Measurements from ENCODE around the gene CCNDBP1. TPM values are rescaled to one million over a fixed set of nuclear protein-coding genes. Genes with fewer than 3 reads are reported as not detected.

Gene CCNDBP1
- total and polyA plus RNA-seq, 7 donors: 34.9 to 79.2 (median 41.1) TPM

DNA sequence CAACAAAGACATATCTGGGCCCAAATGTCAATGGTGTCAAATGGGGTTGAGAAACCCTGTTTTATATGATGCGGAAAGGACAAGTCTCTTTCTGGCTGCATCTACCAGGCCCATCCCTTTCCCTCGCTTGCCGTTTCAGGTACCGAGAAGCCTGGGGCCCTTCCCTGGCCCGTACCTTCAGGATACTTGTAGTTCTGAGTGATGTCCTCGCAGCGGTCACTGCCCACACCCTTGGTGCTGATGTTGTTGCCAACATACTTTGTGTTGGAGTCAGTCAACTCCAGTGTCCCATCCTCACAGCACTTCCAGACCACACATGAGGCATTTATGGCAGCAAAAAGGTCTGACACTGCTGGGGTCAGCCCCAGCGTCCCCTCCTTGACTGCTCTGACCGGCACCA is 21.8 kb downstream of the CCNDBP1 start:
- H3K27me3 ChIP-seq (ENCODE audit: insufficient read depth in 3 of 3, low read length in 2 of 3): peaks cover 0 to 5% (median 0%) of the 10 kb centered on the region in 3 donors
- H3K4me1 ChIP-seq: no peaks in the 10 kb centered on the region
- H3K9me3 ChIP-seq: no peaks in the 10 kb centered on the region
- TF ChIP-seq, protein P1, sequence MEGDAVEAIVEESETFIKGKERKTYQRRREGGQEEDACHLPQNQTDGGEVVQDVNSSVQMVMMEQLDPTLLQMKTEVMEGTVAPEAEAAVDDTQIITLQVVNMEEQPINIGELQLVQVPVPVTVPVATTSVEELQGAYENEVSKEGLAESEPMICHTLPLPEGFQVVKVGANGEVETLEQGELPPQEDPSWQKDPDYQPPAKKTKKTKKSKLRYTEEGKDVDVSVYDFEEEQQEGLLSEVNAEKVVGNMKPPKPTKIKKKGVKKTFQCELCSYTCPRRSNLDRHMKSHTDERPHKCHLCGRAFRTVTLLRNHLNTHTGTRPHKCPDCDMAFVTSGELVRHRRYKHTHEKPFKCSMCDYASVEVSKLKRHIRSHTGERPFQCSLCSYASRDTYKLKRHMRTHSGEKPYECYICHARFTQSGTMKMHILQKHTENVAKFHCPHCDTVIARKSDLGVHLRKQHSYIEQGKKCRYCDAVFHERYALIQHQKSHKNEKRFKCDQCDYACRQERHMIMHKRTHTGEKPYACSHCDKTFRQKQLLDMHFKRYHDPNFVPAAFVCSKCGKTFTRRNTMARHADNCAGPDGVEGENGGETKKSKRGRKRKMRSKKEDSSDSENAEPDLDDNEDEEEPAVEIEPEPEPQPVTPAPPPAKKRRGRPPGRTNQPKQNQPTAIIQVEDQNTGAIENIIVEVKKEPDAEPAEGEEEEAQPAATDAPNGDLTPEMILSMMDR (IDR thresholded peaks at IDR 0.05): no peak
- no peaks in the 10 kb centered on the region for H3K36me3 ChIP-seq (ENCODE audit: insufficient read depth in 1 of 2, low read depth in 1 of 2)
- DNase-seq: no peak
- ATAC-seq: no peak
- no peak overlapping the region for H3K4me3 ChIP-seq
- WGBS, 3 donors: 86 to 92% (median 89%) methylated on average over 9 of the region's 9 CpGs
- no peak overlapping the region for H3K27ac ChIP-seq
- intact Hi-C loops (cut with DNase I): loop anchor here in 1 of 2 donors (10.0 kb wide), 1 partner anchor 502 kb away; no protein-coding TSS in a partner anchor

DNA sequence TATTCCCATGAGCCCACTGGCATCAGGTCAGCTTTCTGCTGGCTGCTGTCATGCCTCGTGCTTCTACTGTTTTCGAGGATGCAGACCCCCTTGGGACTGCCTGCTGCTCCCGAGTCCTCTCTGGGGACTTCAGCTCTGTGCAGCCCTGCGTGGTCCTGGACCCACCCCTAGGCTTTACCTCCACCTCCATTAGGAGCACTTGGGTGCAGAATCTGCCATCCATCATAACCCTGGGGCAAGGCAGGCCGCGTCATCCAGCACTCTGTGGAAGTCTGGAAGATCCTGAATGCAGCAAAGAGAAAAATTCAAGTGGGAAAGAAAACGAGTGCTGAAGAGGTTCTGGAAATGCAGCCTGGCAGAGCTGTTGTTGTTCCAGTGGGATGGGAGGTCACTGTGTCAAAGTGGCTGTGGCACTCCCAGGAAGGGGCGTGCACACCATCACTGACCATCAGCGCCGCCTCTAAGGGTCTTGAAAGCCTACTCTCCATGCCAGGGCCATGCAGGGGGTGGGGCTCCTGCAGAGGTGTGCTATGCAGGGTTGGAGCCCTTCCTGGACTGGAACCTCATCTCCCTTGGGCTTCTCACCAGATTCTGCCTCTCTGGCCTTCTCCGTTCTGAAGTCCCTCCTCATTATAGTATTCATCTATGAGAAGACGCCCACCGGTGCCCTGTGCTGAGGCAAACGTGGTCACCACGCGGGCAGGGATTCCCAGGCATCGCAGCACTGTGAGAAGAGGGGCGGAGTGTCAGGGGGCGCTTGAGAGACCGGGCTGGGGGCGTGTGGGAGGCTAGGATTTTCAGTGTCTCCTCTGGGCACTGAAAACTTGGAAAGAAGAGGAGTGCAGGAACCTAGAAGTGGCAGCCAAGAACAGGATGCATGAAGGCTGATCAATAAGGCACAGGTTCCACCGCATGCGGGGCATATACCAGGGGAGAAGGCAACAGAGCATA is 23.1 kb downstream of the CCNDBP1 start:
- H3K27me3 ChIP-seq (ENCODE audit: insufficient read depth in 3 of 3, low read length in 2 of 3): peaks cover 0 to 5% (median 0%) of the 10 kb centered on the region in 3 donors
- no peak overlapping the region for H3K4me3 ChIP-seq
- DNase-seq: no peak
- TF ChIP-seq, protein P1 (IDR thresholded peaks at IDR 0.05): no peak
- H3K4me1 ChIP-seq: no peaks in the 10 kb centered on the region
- H3K9me3 ChIP-seq: no peaks in the 10 kb centered on the region
- no peak overlapping the region for H3K27ac ChIP-seq
- intact Hi-C loops (cut with DNase I): loop anchor here in 1 of 2 donors (10.0 kb wide), 1 partner anchor 504 kb away; no protein-coding TSS in a partner anchor
- H3K36me3 ChIP-seq (ENCODE audit: insufficient read depth in 1 of 2, low read depth in 1 of 2): no peaks in the 10 kb centered on the region
- 61 to 64% (median 63%) methylated on average over 23 of the region's 23 CpGs for WGBS, 3 donors
- ATAC-seq: no peak

DNA sequence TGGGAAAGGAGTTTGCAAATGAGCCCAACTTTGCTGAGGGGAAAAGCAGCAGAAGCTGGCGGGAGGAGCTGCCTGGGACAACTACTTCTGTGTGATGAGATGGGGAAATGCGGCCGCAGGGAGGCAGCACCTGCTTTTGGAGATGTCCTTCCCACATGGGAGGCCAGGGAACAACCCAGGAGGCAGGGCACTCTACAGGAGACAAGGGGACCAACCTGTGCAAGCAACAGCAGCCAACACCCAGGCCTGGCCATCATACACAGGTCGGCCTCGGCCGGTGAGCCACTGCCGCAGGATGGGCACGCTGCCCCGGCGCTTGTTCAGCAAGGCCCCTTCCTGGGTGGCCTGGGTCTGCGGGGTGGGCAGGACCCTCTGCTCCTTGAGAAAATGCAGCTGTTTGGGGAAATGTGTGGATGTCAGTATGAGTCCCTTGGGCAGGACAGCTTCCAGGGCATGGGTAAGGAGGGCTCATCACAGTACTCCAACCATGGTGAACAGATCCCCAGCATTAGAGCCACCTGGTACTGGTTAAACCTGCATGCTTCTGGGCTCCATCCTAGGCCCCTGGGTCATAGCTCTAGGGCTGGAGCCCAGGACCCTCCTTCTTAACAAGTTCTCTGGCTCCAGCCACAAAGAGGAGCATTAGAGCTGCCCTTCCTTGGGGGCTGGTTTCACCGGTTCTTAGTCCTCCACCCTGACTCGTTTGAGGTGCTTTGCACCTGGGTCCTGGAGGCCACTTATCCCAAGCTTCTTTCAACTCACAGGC is 24.0 kb downstream of the CCNDBP1 start:
- H3K4me3 ChIP-seq: no peak overlapping the region
- intact Hi-C loops (cut with DNase I): loop anchor here in 1 of 2 donors (10.0 kb wide), 1 partner anchor 504 kb away; no protein-coding TSS in a partner anchor
- no peaks in the 10 kb centered on the region for H3K9me3 ChIP-seq
- H3K27ac ChIP-seq: no peak overlapping the region
- no peak for DNase-seq
- ATAC-seq: peak in 1 of 4 donors; percentile 13
- no peaks in the 10 kb centered on the region for H3K4me1 ChIP-seq
- WGBS, 3 donors: 68 to 72% (median 71%) methylated on average over 13 of the region's 13 CpGs
- TF ChIP-seq, protein P1 (IDR thresholded peaks at IDR 0.05): no peak
- no peaks in the 10 kb centered on the region for H3K36me3 ChIP-seq (ENCODE audit: insufficient read depth in 1 of 2, low read depth in 1 of 2)
- peaks cover 0 to 5% (median 0%) of the 10 kb centered on the region in 3 donors for H3K27me3 ChIP-seq (ENCODE audit: insufficient read depth in 3 of 3, low read length in 2 of 3)

DNA sequence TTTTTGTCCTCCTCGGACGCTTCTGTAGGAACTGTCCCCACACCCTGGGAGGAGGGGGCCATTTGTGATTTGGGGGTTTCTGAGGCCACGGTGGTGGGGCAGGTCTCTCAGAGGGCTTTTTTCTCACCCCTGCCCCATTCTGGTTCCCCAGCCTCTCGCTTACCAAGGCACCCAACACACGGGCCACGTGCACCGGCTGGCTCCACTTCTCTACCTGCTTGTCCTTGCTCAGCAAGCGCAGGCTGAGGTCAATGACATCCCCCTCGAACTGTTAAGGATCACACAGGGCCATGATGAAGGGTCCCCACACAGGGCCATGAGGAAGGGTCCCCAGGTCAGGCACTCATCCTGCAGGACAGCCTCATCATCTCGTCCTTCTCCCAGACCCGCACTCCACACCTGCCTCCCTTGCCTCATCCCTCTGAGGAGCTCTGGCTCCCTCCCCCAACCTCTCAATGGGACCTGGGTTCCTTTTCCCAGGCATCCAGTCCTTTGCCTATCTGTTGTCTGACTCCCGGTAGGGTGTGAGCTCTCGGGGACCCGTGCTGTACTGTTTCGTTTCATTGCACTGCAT is 25.1 kb downstream of the CCNDBP1 start:
- H3K4me3 ChIP-seq: no peak overlapping the region
- 86% methylated on average over 15 of the region's 15 CpGs for WGBS, 3 donors
- no peaks in the 10 kb centered on the region for H3K9me3 ChIP-seq
- H3K4me1 ChIP-seq: no peaks in the 10 kb centered on the region
- no peak for ATAC-seq
- DNase-seq: no peak
- intact Hi-C loops (cut with DNase I): no loop called here
- peaks cover 0 to 5% (median 0%) of the 10 kb centered on the region in 3 donors for H3K27me3 ChIP-seq (ENCODE audit: insufficient read depth in 3 of 3, low read length in 2 of 3)
- no peaks in the 10 kb centered on the region for H3K36me3 ChIP-seq (ENCODE audit: insufficient read depth in 1 of 2, low read depth in 1 of 2)
- no peak overlapping the region for H3K27ac ChIP-seq
- TF ChIP-seq, protein P1 (IDR thresholded peaks at IDR 0.05): no peak

All from psoas muscle (tissue), 8 donors.